HG03095 (cell line): ENCODE results near the gene MCAT.

Source experiments
- ATAC-seq: cut with Tn5 transposase; IDR thresholded peaks from one replicate; pipeline ENCODE4 v1.9.1; 2021; ENCODE audit warnings: moderate library complexity; ENCODE audit not compliant: unreplicated experiment

Gene MCAT

GRCh38 chr22:43173566-43173965 is 30.4 kb upstream of the MCAT start:
- ATAC-seq: no peak

- no peak for ATAC-seq
These were observed 29.0 kb upstream of the MCAT start for GRCh38 chr22:43172191-43172590.

GRCh38 chr22:43171607-43172006 is 28.4 kb upstream of the MCAT start:
- ATAC-seq: no peak

- no peak for ATAC-seq
These were observed 27.9 kb upstream of the MCAT start for GRCh38 chr22:43171019-43171491.

- ATAC-seq: no peak
These were observed 26.9 kb upstream of the MCAT start for GRCh38 chr22:43170131-43170480.

- no peak for ATAC-seq
These were observed 26.3 kb upstream of the MCAT start for GRCh38 chr22:43169310-43170130.

GRCh38 chr22:43168471-43169309 is 25.5 kb upstream of the MCAT start:
- no peak for ATAC-seq

GRCh38 chr22:43167001-43167589 is 23.9 kb upstream of the MCAT start:
- ATAC-seq: no peak

GRCh38 chr22:43166132-43166930 is 23.1 kb upstream of the MCAT start:
- no peak for ATAC-seq

- ATAC-seq: no peak
These were observed 21.4 kb upstream of the MCAT start for GRCh38 chr22:43164636-43165035.

GRCh38 chr22:43163241-43163795 is 20.1 kb upstream of the MCAT start:
- no peak for ATAC-seq

- no peak for ATAC-seq
These were observed 19.4 kb upstream of the MCAT start for GRCh38 chr22:43162412-43163150.

GRCh38 chr22:43160497-43161126 is 17.4 kb upstream of the MCAT start:
- ATAC-seq: no peak

GRCh38 chr22:43159484-43160178 is 16.4 kb upstream of the MCAT start:
- ATAC-seq: no peak

GRCh38 chr22:43158778-43159483 is 15.7 kb upstream of the MCAT start:
- no peak for ATAC-seq

GRCh38 chr22:43157874-43158546 is 14.8 kb upstream of the MCAT start:
- ATAC-seq: no peak

- no peak for ATAC-seq
These were observed 13.2 kb upstream of the MCAT start for GRCh38 chr22:43156413-43156812.

GRCh38 chr22:43155789-43156188 is 12.6 kb upstream of the MCAT start:
- ATAC-seq: no peak
